ENCODE measurements around the gene NCAPH2.
A peak's percentile ranks its signal among the peaks of the same experiment; 100 is the strongest.
"Not testable (repeated sequence)": the region's sequence is repeated elsewhere in the genome, so short reads cannot be mapped to it uniquely, and the experiment has no call there.

Gene NCAPH2

GRCh38 chr22:50530877-50531545 lies 23.0 kb downstream of the NCAPH2 start:
- H3K36me3 Mint-ChIP-seq (ENCODE audit: low read depth): peaks cover 8% of the 10 kb centered on the region
- H3K27me3 Mint-ChIP-seq (ENCODE audit: low read depth, poor library complexity): peaks cover 52% of the 10 kb centered on the region
- no peak overlapping the region for H3K27ac Mint-ChIP-seq
- TF ChIP-seq, protein P1, sequence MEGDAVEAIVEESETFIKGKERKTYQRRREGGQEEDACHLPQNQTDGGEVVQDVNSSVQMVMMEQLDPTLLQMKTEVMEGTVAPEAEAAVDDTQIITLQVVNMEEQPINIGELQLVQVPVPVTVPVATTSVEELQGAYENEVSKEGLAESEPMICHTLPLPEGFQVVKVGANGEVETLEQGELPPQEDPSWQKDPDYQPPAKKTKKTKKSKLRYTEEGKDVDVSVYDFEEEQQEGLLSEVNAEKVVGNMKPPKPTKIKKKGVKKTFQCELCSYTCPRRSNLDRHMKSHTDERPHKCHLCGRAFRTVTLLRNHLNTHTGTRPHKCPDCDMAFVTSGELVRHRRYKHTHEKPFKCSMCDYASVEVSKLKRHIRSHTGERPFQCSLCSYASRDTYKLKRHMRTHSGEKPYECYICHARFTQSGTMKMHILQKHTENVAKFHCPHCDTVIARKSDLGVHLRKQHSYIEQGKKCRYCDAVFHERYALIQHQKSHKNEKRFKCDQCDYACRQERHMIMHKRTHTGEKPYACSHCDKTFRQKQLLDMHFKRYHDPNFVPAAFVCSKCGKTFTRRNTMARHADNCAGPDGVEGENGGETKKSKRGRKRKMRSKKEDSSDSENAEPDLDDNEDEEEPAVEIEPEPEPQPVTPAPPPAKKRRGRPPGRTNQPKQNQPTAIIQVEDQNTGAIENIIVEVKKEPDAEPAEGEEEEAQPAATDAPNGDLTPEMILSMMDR (IDR thresholded peaks at IDR 0.05): no peak
- no peaks in the 10 kb centered on the region for H3K9me3 Mint-ChIP-seq
- DNase-seq: peak; percentile 70
- H3K4me1 Mint-ChIP-seq: peaks cover 39% of the 10 kb centered on the region
- H3K4me3 Mint-ChIP-seq: peak overlapping the region; percentile 70

DNA sequence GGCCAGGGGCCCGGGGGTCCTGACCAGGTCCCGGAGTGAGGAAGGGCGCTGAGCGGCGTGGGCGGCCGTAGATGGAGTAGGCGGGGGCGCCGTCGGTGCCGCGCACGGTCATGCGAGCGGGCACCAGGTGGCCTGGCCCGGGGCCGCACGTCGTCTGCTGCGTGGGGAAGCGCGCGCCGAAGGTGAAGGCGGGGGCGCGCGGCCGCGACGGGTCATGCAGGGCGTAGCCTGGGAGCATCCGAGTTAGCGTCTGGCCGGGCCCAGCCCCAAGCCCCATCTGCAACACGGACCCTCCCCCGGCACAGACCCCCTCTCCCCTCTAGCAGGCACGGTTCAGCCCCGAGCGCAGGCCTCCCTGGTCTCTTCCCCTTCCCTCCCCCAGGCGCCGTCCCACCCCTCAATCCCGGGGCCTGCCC lies 23.5 kb downstream of the NCAPH2 start:
- peaks cover 52% of the 10 kb centered on the region for H3K27me3 Mint-ChIP-seq (ENCODE audit: low read depth, poor library complexity)
- no peaks in the 10 kb centered on the region for H3K9me3 Mint-ChIP-seq
- DNase-seq: peak; percentile 43
- TF ChIP-seq, protein P1 (IDR thresholded peaks at IDR 0.05): no peak
- no peak overlapping the region for H3K27ac Mint-ChIP-seq
- peak overlapping the region; percentile 70 for H3K4me3 Mint-ChIP-seq
- H3K36me3 Mint-ChIP-seq (ENCODE audit: low read depth): peaks cover 8% of the 10 kb centered on the region
- H3K4me1 Mint-ChIP-seq: peaks cover 39% of the 10 kb centered on the region

- peak overlapping the region; percentile 65 for H3K4me3 Mint-ChIP-seq
- TF ChIP-seq, protein P1 (IDR thresholded peaks at IDR 0.05): no peak
- H3K36me3 Mint-ChIP-seq (ENCODE audit: low read depth): peaks cover 8% of the 10 kb centered on the region
- H3K9me3 Mint-ChIP-seq: no peaks in the 10 kb centered on the region
- no peak overlapping the region for H3K27ac Mint-ChIP-seq
- peaks cover 33% of the 10 kb centered on the region for H3K4me1 Mint-ChIP-seq
- peak; percentile 74 for DNase-seq
- peaks cover 55% of the 10 kb centered on the region for H3K27me3 Mint-ChIP-seq (ENCODE audit: low read depth, poor library complexity)
Observed at GRCh38 chr22:50531962-50532674, 24.1 kb downstream of the NCAPH2 start.

GRCh38 chr22:50532824-50533796 lies 25.1 kb downstream of the NCAPH2 start:
- peaks cover 3% of the 10 kb centered on the region for H3K36me3 Mint-ChIP-seq (ENCODE audit: low read depth)
- TF ChIP-seq, protein P1 (IDR thresholded peaks at IDR 0.05): no peak
- peaks cover 47% of the 10 kb centered on the region for H3K27me3 Mint-ChIP-seq (ENCODE audit: low read depth, poor library complexity)
- H3K4me3 Mint-ChIP-seq: peak overlapping the region; percentile 57
- no peaks in the 10 kb centered on the region for H3K9me3 Mint-ChIP-seq
- no peak for DNase-seq
- peaks cover 28% of the 10 kb centered on the region for H3K4me1 Mint-ChIP-seq
- no peak overlapping the region for H3K27ac Mint-ChIP-seq

DNA sequence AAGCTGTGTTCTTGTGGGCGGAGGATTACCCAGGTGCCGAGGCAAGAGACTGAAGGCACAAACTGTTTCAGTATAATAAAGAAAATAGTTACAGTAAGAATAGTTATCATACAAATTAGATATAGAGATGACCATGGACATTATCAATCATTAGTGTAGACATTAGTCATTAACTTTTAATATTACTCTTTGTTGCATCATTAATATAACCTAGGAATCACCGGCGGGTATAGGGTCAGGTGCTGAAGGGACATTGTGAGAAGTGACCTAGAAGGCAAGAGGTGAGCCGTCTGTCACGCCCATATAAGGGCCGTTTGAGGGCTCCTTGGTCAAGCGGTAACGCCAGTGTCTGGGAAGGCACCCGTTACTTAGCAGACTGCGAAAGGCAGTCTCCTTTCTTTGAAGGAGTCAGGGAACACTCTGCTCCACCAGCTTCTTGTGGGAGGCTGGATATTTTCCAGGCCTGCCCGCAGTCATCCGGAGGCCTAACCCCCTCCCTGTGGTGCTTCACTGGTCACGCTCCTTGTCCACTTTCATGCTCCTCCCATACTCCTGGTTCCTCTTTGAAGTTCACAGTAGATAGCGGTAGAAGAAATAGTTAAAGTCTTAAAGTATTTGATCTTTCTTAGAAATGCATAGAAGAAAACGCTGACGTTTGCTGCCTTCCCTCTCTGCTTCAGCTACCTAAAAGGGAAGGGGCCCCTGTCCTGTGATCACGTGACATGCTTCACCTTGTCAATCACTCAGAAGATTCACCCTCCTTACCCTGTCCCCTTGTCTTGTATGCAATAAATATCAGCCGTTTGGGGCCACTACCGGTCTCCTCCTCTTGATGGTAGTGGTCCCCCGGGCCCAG lies 26.1 kb downstream of the NCAPH2 start:
- not testable (repeated sequence) for DNase-seq; H3K9me3 Mint-ChIP-seq; H3K36me3 Mint-ChIP-seq (ENCODE audit: low read depth)
- peak overlapping the region; percentile 73 for H3K27ac Mint-ChIP-seq
- H3K4me3 Mint-ChIP-seq: peak overlapping the region; percentile 57
- peaks cover 33% of the 10 kb centered on the region for H3K4me1 Mint-ChIP-seq
- H3K27me3 Mint-ChIP-seq (ENCODE audit: low read depth, poor library complexity): peaks cover 41% of the 10 kb centered on the region
